Kidney (tissue), 14 donors: ENCODE results near the gene VWA5B1. TPM values are rescaled to one million over a fixed set of nuclear protein-coding genes. Genes with fewer than 3 reads are reported as not detected.
A peak's percentile ranks its signal among the peaks of the same experiment; 100 is the strongest.

Experiments used
- DNase-seq, 5 donors: peaks; one replicate each; pipeline ENCODE4 v3.0.0-alpha.2; 2013 to 2020
- FAIRE-seq: peaks from 2 replicates; lab custom pipeline; 2012; peaks lifted over from hg19 to GRCh38; lab: Jason Lieb, UNC
- H3K27ac ChIP-seq, 2 donors: one replicate each; pipeline ENCODE4 v1.7.0; 2013; ENCODE audit warnings: low read depth in 2 of 2, low read length in 2 of 2, inconsistent platforms in 1 of 2
- H3K27me3 ChIP-seq: one replicate; pipeline ENCODE4 v1.7.1; 2013; ENCODE audit warnings: low read length, inconsistent platforms; ENCODE audit not compliant: control insufficient read depth, insufficient read depth
- H3K36me3 ChIP-seq, 3 donors: one replicate each; pipeline versions ENCODE4 v1.7.0 to v1.7.1; 2013; ENCODE audit warnings: low read length in 3 of 3, control low read depth in 1 of 3, inconsistent platforms in 1 of 3; ENCODE audit not compliant: insufficient read depth in 3 of 3, control insufficient read depth in 2 of 3
- H3K4me1 ChIP-seq, 3 donors: one replicate each; pipeline versions ENCODE4 v1.7.0 to v1.7.1; 2013; ENCODE audit warnings: low read length in 3 of 3, inconsistent platforms in 1 of 3, low read depth in 1 of 3; ENCODE audit not compliant: control insufficient read depth in 2 of 3, insufficient read depth in 2 of 3
- H3K4me3 ChIP-seq, 3 donors: one replicate each; pipeline versions ENCODE4 v1.7.0 to v1.8.1; 2013; ENCODE audit warnings: low read length in 3 of 3, control low read depth in 1 of 3, inconsistent platforms in 1 of 3
- H3K9ac ChIP-seq, 3 donors: one replicate each; pipeline versions ENCODE4 v1.7.0 to v1.7.1; 2013; ENCODE audit warnings: low read length in 3 of 3, control low read depth in 1 of 3, inconsistent platforms in 1 of 3
- H3K9me3 ChIP-seq, 3 donors: one replicate each; pipeline versions ENCODE4 v1.7.0 to v1.7.1; 2013; ENCODE audit warnings: low read length in 3 of 3, control low read depth in 1 of 3, inconsistent platforms in 1 of 3; ENCODE audit not compliant: control insufficient read depth in 2 of 3, insufficient read depth in 1 of 3
- CTCF ChIP-seq: IDR thresholded peaks from 3 replicates; pipeline ENCODE4 v1.5.1; 2012; ENCODE audit warnings: mild to moderate bottlenecking, moderate library complexity, borderline replicate concordance; ENCODE audit not compliant: insufficient read depth; ENCODE audit errors: extremely low read depth
- intact Hi-C: fragments of 100-400 bp; cut with DNase I; formaldehyde crosslinking; loops from one replicate; pipeline ENCODE4 v1.11.1; 2022
- polyA plus RNA-seq: library from polyadenylated mRNA; stranded (reverse); fragments of 350-450 nt; fragmentation: Illumina TruSeq; extraction: RNeasy Lipid Tissue Mini Kit (QIAGEN cat#74804); gene quantifications from one replicate; pipeline ENCODE4 v1.2.3, GENCODE V29; 2014; ENCODE audit warnings: low read depth, low replicate concordance; ENCODE audit not compliant: insufficient read depth
- total RNA-seq: library from RNA; stranded (reverse); fragmentation: NEBNext Ultra II Directional; extraction: Animal tissue kit (Norgen Biotek cat#: 25700); gene quantifications from one replicate; pipeline ENCODE4 v1.2.1, GENCODE V29; 2021
- donor health status: control.
- donor health status: control.
- donor health status: control.
- donor health status: control.
- donor health status: control.
- donor health status: DM: yes; HTN: yes; CAD: no.
- donor health status: Normal renal cell carcinoma (clear cell type).

The VWA5B1 gene
- total and polyA plus RNA-seq, 2 donors from 2014 or later: 0.69 to 1.4 TPM

GRCh38 chr1:20355101-20355827 lies 64.6 kb downstream of the VWA5B1 start:
- Histone ChIP-seq H3K4me3 (no peak overlapping the region), H3K36me3 (no peaks in the 10 kb centered on the region), H3K9me3 (no peaks in the 10 kb centered on the region), H3K4me1 (peaks cover 0 to 32% (median 4%) of the 10 kb centered on the region in 3 donors), H3K27me3 (no peaks in the 10 kb centered on the region), H3K9ac (no peak overlapping the region), H3K27ac (peak overlapping the region in 1 of 2 donors; percentile 49)
- intact Hi-C loops: no loop called here
- FAIRE-seq (no peak), DNase-seq (peak in 1 of 5 donors; percentile 41)
- no peak for TF ChIP-seq CTCF

GRCh38 chr1:20355828-20356735 lies 65.4 kb downstream of the VWA5B1 start:
- peaks cover 0 to 32% (median 4%) of the 10 kb centered on the region in 3 donors for H3K4me1 ChIP-seq
- intact Hi-C loops: no loop called here
- no peaks in the 10 kb centered on the region for H3K36me3 ChIP-seq
- FAIRE-seq (no peak), DNase-seq (peak in 1 of 5 donors; percentile 43)
- no peak overlapping the region for H3K9ac ChIP-seq
- H3K27ac ChIP-seq: peak overlapping the region; percentile 19 to 49
- no peaks in the 10 kb centered on the region for H3K27me3 ChIP-seq
- no peaks in the 10 kb centered on the region for H3K9me3 ChIP-seq
- H3K4me3 ChIP-seq: no peak overlapping the region
- no peak for TF ChIP-seq CTCF

GRCh38 chr1:20356850-20357459 lies 66.3 kb downstream of the VWA5B1 start:
- Histone ChIP-seq H3K27me3 (no peaks in the 10 kb centered on the region), H3K27ac (peak overlapping the region in 1 of 2 donors; percentile 54)

More at GRCh38 chr1:20356850-20357459, 66.3 kb downstream of the VWA5B1 start:
- no peaks in the 10 kb centered on the region for H3K36me3 ChIP-seq
- H3K9me3 ChIP-seq: no peaks in the 10 kb centered on the region
- no peak for FAIRE-seq
- no peak overlapping the region for H3K9ac ChIP-seq
- peak in 1 of 5 donors; percentile 1 for DNase-seq
- no peak overlapping the region for H3K4me3 ChIP-seq
- H3K4me1 ChIP-seq: peaks cover 0 to 32% (median 4%) of the 10 kb centered on the region in 3 donors
- no peak for TF ChIP-seq CTCF
- intact Hi-C loops: no loop called here
